Measurements from ENCODE around the gene GNRHR.
A peak's percentile ranks its signal among the peaks of the same experiment; 100 is the strongest.
"Not testable (repeated sequence)": the region's sequence is repeated elsewhere in the genome, so short reads cannot be mapped to it uniquely, and the experiment has no call there.

The GNRHR gene

DNA sequence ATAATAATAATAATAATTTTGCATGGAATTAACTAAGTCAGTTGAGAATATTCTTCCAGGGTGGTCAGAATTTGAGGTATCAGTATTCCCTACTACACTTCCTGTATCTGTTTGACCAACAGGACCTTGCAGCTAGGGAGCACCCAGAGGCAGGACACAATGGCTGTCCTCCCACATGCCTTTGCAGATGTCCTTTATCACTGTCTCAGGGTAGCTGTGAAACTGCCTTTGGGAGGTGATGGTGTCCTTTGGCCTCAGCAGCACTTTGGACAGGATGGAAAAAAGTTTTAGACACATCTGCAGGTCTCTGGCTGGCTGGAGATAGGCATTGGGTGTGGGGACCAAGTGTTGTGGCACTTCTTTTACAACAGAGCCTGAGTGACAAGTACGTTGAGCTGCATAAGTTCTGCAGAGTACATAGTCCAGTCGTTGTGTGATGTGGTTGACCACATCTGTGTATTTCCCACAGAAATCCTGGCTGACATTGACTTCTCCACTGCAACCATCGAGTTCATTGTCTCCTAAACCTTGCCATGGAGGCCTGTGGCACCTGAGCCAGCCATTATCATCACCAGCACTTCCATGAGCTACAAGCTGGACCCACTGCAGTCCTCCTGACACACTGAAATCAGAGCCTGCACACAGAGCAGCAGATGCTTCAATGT is 34.1 kb downstream of the GNRHR start:
- peaks cover 12% of the 10 kb centered on the region; the same call in 1 of the 2 replicates for H3K36me3 ChIP-seq (ENCODE audit: insufficient read depth, low read length)
- H3K9ac ChIP-seq (ENCODE audit: low read depth, low read length): no peak overlapping the region
- peaks cover 15% of the 10 kb centered on the region for H3K4me1 ChIP-seq (ENCODE audit: insufficient read depth, low read length)
- no peaks in the 10 kb centered on the region for H3K9me3 ChIP-seq (ENCODE audit: control insufficient read depth, insufficient read depth, low read length)

DNA sequence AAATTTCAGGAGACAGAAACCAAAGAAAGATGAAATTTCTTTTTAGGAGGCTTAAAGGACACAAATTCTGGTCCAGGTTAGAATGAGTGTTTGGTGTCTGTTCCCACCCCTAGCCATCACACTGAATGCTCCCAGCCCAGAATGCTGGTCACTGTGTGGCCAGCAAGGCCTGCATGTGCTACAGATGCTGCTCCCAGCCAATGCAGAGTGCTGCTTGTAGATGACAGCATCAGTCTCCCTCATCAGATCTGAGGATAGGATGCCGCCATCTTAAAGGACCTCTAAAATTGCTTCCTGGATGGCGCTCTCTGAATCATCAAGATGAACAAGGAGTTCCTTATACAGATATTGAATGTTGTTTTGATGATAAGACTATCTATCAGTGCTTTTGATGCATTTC is 35.3 kb downstream of the GNRHR start:
- peaks cover 27% of the 10 kb centered on the region for H3K4me1 ChIP-seq (ENCODE audit: insufficient read depth, low read length)

DNA sequence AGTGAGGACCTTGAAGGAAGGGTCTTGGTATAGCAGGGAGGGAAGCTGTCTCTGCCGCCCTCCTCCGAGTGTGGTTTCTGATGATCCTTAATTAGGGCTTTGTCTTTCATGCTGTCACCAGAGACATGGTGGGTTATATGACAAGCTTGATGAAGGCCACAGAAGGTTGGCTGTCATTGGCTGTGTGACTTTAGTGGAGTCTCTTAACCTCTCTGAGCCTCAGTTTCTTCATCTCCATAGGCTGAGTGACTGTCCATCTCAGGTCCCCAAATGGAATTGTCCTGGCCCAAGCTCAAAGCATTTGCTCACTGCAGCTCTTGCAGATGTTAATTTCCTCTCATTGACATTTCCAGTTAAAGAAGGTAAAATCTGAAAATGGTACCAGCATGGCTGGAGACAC is 36.6 kb downstream of the GNRHR start:
- peaks cover 12% of the 10 kb centered on the region; the same call in 1 of the 2 replicates for H3K36me3 ChIP-seq (ENCODE audit: insufficient read depth, low read length)
- H3K9ac ChIP-seq (ENCODE audit: low read depth, low read length): no peak overlapping the region
- no peaks in the 10 kb centered on the region for H3K9me3 ChIP-seq (ENCODE audit: control insufficient read depth, insufficient read depth, low read length)
- H3K4me1 ChIP-seq (ENCODE audit: insufficient read depth, low read length): peaks cover 40% of the 10 kb centered on the region

More for the DNA sequence above, 35.3 kb downstream of the GNRHR start:
- peaks cover 12% of the 10 kb centered on the region; the same call in 1 of the 2 replicates for H3K36me3 ChIP-seq (ENCODE audit: insufficient read depth, low read length)
- no peaks in the 10 kb centered on the region for H3K9me3 ChIP-seq (ENCODE audit: control insufficient read depth, insufficient read depth, low read length)
- H3K9ac ChIP-seq (ENCODE audit: low read depth, low read length): no peak overlapping the region

DNA sequence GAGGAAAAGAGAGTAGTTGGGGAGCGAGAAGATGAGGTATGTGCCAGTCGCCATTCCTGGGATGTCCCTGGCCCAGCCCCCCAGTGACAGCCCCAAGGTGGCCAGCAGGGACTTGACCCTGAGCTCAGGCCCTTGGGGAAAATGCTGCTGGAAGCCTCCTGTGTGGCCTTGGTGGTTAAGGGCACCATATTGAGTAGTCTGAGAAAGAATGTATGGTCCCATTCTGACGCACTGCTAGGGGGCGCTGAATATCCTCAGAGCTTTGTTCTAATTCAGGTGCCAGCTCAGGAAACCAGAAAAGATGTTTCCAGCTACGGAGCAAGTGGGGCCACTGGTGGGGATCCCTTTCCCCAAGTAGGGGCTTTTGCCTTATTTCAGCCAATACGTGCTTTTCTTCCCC is 39.2 kb downstream of the GNRHR start:
- Histone ChIP-seq H3K9me3 (ENCODE audit: control insufficient read depth, insufficient read depth, low read length) (no peaks in the 10 kb centered on the region), H3K9ac (ENCODE audit: low read depth, low read length) (no peak overlapping the region), H3K36me3 (ENCODE audit: insufficient read depth, low read length) (peaks cover 3% of the 10 kb centered on the region; the same call in 1 of the 2 replicates), H3K4me1 (ENCODE audit: insufficient read depth, low read length) (peaks cover 49% of the 10 kb centered on the region)

DNA sequence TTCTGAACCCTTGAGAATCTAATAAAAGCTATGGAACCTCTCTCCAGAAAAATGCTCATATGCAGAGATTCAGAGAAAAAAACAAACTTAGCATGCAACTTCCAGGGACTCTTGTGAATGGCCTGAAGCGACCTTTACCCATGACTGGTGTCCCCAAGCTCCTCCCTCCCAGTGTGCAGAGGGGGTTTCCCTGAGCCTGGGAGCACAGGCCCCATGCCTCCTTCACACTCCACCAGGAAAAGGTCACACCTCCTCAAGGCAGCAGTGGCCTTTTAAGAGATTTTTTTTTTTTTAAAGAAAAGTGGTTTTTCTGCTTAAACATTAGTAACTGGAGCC is 40.0 kb downstream of the GNRHR start:
- Histone ChIP-seq H3K4me1 (ENCODE audit: insufficient read depth, low read length) (peaks cover 49% of the 10 kb centered on the region), H3K9ac (ENCODE audit: low read depth, low read length) (no peak overlapping the region), H3K9me3 (ENCODE audit: control insufficient read depth, insufficient read depth, low read length) (no peaks in the 10 kb centered on the region), H3K36me3 (ENCODE audit: insufficient read depth, low read length) (peaks cover 3% of the 10 kb centered on the region; the same call in 1 of the 2 replicates)

DNA sequence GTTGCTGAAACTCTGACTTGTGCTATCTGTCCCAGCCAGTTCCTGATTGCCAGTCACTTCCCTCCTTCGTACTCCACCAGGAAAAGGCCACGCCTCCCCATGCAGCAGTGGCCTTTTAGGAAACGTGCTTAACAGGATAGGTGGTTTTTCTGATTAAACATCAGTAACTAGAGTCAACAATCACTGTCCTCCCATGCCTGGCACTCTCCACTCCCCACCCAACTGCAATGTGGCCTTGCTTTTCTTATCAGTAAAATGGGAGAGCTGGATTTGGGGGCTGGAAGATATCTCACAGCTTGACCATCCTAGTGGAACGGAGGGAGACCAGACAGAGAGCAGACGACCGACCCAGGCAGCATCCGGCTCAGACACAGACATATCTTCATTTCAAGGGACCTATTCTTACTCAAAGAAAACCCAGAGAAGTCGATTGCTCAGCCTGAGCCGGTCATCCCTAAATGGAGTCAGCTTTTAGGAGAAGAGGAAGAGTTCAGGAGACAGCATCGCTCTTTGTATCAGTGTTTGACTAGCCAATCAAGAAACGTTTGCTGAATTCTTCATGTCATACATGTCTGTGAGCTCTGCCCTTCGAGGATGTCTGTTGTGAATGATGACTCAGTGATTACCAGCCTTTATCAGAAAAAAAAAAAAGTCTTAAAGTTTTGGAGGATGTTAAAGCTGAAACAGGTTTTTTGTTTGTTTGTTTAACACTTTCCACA is 40.5 kb downstream of the GNRHR start:
- Histone ChIP-seq H3K9ac (ENCODE audit: low read depth, low read length) (no peak overlapping the region), H3K4me1 (ENCODE audit: insufficient read depth, low read length) (peaks cover 49% of the 10 kb centered on the region), H3K9me3 (ENCODE audit: control insufficient read depth, insufficient read depth, low read length) (no peaks in the 10 kb centered on the region), H3K36me3 (ENCODE audit: insufficient read depth, low read length) (peaks cover 3% of the 10 kb centered on the region; the same call in 1 of the 2 replicates)

DNA sequence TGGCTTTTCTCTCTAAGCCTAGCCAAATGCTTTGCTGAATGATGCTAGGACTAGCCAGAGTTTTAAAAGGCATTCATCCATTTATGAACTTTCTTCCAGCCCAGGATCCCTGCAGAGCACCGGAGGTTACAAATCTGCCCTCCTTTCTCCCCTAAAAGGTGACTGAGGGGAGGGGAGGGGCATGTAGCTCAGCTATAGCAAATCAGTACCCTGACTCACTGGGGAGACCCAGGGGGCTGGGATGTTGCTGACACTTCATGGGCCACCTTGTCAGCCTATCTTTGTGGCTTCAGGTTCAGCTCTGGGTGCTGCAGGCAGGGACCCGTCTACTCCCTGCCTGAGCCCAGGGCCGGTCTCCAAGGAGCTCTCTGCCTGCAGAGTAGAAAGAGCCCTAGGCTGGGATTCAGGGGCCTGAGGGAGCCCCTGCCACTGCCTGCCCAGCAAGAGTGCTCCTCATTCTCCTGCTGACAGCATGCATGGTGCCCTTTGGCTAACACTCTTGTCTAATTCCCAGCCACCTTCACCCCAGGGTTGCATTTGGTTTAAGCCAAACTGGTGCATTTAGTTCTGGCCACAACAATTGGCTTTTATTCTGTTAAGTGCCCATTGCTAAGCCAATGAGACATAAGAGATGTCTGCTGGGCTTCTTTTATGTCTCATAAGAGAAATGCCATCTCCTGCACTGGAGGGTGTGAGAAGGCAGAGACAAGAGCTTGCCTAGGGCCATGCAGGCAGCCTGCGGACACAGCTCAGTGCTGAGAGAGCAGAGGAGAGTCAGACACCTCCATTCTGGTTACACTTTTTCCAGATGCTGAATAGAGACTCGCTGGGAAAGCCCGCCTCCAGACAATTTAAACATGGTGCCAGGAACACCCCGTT is 41.3 kb downstream of the GNRHR start:
- H3K36me3 ChIP-seq (ENCODE audit: insufficient read depth, low read length): peaks cover 3% of the 10 kb centered on the region; the same call in 1 of the 2 replicates
- H3K9ac ChIP-seq (ENCODE audit: low read depth, low read length): no peak overlapping the region
- no peaks in the 10 kb centered on the region for H3K9me3 ChIP-seq (ENCODE audit: control insufficient read depth, insufficient read depth, low read length)
- peaks cover 49% of the 10 kb centered on the region for H3K4me1 ChIP-seq (ENCODE audit: insufficient read depth, low read length)

DNA sequence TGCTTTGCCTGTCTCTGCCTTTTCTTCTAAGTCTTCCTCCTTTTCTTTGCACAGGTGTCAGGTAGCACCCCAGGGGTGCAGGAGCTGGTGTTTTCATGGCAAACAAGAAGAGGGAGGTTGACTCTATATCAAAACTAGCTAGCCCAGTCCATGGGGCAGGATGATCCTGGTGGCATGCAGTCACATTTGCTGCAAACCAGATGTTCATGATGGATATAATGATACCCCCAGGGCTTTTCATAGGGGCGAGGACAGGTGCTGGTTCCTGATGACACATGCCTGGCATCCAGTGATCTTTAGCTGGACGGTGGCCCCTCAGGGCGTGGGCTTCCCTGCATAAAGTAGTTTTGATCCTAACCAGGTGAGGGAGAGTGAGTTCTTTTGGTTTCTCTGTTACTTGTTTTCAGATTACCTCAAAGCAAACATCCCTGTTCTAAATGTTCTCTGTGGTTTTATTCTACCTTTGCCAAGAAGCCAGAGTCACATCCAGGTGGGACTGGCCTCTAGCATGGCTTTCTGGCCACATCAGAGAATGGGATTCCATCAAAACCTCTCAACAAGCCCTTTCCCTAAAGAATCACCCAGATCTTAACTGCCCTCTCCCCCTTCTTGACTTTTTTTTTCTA is 42.1 kb downstream of the GNRHR start:
- 0 out of 2 replicates have a peak, but pooled peaks cover 3% of the 10 kb centered on the region for H3K36me3 ChIP-seq (ENCODE audit: insufficient read depth, low read length)
- no peaks in the 10 kb centered on the region; the same call in 1 of the 2 replicates for H3K9me3 ChIP-seq (ENCODE audit: control insufficient read depth, insufficient read depth, low read length)
- H3K4me1 ChIP-seq (ENCODE audit: insufficient read depth, low read length): peaks cover 49% of the 10 kb centered on the region
- H3K9ac ChIP-seq (ENCODE audit: low read depth, low read length): no peak overlapping the region

DNA sequence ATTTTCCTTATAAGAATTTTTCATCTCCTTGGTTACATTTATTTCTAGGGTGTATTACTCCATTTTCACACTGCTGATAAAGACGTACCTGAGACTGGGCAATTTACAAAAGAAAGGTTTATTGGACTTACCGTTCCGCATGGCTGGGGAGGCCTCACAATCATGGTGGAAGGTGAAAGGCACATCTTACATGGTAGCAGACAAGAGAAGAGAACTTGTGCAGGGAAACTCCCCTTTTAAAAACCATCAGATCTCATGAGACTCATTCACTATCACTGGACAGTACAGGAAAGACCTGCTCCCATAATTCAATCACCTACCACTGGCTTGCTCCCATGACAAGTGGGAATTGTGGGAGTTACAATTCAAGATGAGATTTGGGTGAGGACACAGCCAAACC is 47.5 kb downstream of the GNRHR start:
- H3K4me1 ChIP-seq (ENCODE audit: insufficient read depth, low read length): peaks cover 13% of the 10 kb centered on the region
- not testable (repeated sequence) for H3K9me3 ChIP-seq (ENCODE audit: control insufficient read depth, insufficient read depth, low read length); H3K9ac ChIP-seq (ENCODE audit: low read depth, low read length); H3K36me3 ChIP-seq (ENCODE audit: insufficient read depth, low read length)

DNA sequence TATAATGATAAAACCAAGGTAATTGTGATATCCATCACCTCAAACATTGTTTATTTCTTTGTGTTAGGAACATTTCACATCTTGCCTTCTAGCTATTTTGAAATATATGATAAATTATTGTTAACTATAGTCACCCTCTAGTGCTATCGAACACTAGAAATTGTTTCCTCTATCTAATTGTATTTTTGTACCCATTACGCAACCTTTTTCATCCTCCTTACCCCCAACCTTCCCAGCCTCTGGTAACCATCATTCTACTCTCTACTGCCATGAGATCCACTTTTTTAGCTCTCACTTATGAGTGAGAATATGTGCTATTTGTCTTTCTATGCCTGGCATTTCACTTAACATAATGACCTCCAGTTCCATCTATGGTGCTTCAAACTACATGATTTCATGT is 49.3 kb downstream of the GNRHR start:
- H3K9ac ChIP-seq (ENCODE audit: low read depth, low read length): no peak overlapping the region
- no peaks in the 10 kb centered on the region; the same call in 1 of the 2 replicates for H3K9me3 ChIP-seq (ENCODE audit: control insufficient read depth, insufficient read depth, low read length)
- no peaks in the 10 kb centered on the region; the same call in 1 of the 2 replicates for H3K4me1 ChIP-seq (ENCODE audit: insufficient read depth, low read length)
- H3K36me3 ChIP-seq (ENCODE audit: insufficient read depth, low read length): peaks cover 3% of the 10 kb centered on the region

DNA sequence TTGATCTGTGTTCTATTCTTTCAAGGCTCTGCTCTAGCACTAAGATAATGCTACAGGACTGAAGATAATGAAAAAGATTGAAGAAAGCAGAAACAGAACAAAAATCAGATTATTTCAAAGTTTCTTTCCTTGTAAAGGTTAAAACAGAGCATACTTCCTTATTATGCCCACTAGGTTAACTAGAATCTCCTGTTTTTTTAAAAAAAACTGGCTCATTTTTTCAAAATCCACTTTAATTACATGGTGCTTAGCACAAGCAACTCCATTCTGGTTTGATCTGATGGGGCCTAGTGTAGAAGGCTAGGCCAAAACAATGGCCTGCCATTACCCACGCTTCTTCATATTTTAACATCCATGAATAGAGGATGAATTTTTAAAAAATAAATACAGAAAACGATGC is 52.0 kb downstream of the GNRHR start:
- Histone ChIP-seq H3K36me3 (ENCODE audit: insufficient read depth, low read length) (peaks cover 3% of the 10 kb centered on the region), H3K9ac (ENCODE audit: low read depth, low read length) (peak overlapping the region; percentile 71; the same call in 1 of the 2 replicates), H3K9me3 (ENCODE audit: control insufficient read depth, insufficient read depth, low read length) (no peaks in the 10 kb centered on the region; the same call in 1 of the 2 replicates), H3K4me1 (ENCODE audit: insufficient read depth, low read length) (peaks cover 4% of the 10 kb centered on the region; the same call in 1 of the 2 replicates)

DNA sequence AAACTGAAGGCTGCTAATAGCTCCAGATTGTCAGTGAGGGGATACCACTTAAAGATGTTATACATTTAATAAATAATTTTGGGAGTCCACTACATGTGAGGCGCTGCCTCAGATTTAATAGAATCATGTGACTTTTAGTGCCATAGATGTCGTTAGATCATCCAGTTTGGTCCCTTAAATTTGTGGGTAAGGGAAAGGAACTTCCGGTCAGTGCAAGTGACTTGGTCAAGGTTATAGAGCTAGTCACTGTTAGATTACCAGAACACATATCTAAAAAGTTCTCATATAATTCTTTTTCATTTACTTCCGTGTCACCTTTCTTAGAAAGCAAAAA is 52.7 kb downstream of the GNRHR start:
- H3K36me3 ChIP-seq (ENCODE audit: insufficient read depth, low read length): peaks cover 3% of the 10 kb centered on the region; the same call in 1 of the 2 replicates
- H3K9me3 ChIP-seq (ENCODE audit: control insufficient read depth, insufficient read depth, low read length): no peaks in the 10 kb centered on the region
- H3K4me1 ChIP-seq (ENCODE audit: insufficient read depth, low read length): peaks cover 4% of the 10 kb centered on the region; the same call in 1 of the 2 replicates
- peak overlapping the region; percentile 71 for H3K9ac ChIP-seq (ENCODE audit: low read depth, low read length)

DNA sequence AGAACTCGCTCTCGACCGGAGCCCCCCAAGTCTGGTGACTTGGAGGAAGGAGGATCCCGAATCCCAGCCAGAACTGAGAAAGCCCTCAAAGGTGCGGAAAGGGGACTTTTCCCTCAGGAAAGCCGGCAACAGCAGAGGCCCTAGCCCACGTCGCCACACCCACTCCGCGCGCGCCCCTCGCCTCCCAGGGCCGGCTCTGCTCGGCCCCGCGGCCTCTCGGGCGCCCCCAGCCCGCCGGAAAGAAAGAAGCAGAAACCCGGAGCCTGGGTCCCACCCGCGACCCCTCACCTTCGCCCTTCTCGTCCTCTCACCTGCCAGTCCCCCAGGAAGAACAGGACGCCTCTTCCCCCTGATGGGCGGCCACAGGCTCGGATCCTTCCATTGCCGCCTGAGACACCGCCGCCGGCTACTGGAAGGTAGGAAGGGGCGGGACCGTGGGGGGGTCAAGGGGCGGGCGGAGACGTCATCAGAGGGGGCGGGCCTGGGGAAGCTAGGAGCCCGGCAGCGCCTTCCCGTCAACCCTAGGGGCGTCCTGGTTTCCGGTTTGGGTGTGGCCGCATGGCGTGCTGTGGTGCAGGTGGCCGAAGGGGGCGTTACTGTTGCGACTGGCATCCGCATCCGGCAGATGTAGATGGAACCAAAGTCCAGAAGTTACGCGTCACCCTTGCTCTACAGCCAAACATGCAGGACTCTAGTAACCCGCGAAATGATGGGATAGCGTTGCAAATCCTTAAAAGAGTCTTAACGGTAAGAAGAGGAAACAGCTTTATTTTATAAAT is 53.3 kb downstream of the GNRHR start, which contains the start of gene UBA6:
UBA6 (minus strand) TSS at position 418 of the 779 bp plus-strand sequence; CDS start at position 382, 36 bp downstream.
- Histone ChIP-seq H3K9me3 (ENCODE audit: control insufficient read depth, insufficient read depth, low read length) (no peaks in the 10 kb centered on the region), H3K36me3 (ENCODE audit: insufficient read depth, low read length) (peaks cover 3% of the 10 kb centered on the region; the same call in 1 of the 2 replicates), H3K9ac (ENCODE audit: low read depth, low read length) (peak within 1 kb of the TSS; percentile 98), H3K4me1 (ENCODE audit: insufficient read depth, low read length) (peaks cover 4% of the 10 kb centered on the region; the same call in 1 of the 2 replicates)

Measured in ES-I3 (cell line).